Renal cortex interstitium (tissue), 11 donors: ENCODE measurements around the gene LRMDA. TPM values are rescaled to one million over a fixed set of nuclear protein-coding genes. Genes with fewer than 3 reads are reported as not detected.

Experiments
- DNase-seq, 11 donors: peaks; one replicate each; pipeline ENCODE4 v3.0.0-alpha.2; 2013; ENCODE audit warnings: low read depth in 9 of 11, low spot score in 4 of 11; ENCODE audit errors: extremely low read depth in 1 of 11
- polyA plus RNA-seq, 3 donors: library from polyadenylated mRNA; unstranded; fragments of 120-200 nt; gene quantifications; one replicate each; pipeline ENCODE4 v1.2.1, GENCODE V29; 2013; ENCODE audit not compliant: insufficient read length in 3 of 3

The LRMDA gene
- polyA plus RNA-seq, 3 donors = 17.1 to 22.3 (median 21.0) TPM

DNA sequence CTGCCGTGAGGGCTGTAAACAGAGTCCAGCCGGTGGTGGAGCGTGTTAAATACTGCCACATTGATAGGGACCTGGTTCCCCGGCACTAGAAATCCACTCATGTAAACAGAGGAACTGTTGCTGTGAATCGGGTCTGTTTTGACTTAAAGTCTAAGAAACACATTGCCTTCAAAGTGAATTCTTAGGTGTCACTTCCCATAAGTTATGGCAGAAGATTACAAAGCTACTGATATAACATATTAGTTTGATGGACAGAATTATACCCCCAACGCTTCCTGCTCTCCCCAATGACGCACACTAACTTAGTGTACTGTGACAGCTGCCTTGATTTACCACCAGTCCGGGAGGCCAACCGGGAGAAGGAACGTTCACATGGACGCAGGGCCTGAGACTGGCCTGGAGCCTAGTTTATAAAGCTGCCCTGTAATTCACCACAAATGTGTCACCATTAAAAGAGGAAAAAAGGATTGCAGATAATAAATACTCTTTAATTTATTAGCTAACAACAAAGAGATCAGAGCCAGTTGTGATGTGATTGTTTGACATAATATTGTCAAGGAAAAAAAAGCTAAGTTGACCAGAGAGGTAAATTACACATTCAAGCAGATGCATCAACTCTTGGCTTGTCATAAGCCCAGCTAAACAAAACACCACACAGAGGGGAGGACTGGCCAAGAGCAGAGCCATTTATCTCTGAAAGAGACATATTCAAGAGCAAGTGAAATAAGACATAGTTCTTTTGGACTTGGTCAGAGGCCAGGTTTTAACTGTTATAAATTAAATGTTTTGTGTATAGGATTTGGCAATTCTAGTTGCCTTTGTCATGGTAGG is 820.6 kb downstream of the LRMDA start:
- peak; percentile 87 to 97 (median 95) for DNase-seq

DNA sequence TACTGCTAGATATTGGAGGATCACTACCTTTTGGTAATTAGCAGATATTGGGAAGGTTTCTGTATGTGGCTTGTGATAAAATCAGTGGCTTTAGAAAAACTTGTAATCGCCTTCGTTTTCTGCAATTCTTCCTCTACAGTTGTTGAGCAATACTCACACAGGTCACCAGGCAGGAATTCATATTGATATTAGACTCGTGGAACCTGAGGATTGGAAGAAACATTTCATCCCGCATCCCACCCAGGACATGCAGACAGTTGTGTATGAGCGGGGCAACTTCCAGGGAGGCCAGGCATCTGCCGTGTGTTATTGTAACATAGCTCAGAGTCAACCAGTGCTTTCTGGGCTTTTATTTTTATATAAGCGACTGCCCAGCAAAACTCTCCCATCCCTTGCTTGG is 821.3 kb downstream of the LRMDA start:
- DNase-seq = no peak

DNA sequence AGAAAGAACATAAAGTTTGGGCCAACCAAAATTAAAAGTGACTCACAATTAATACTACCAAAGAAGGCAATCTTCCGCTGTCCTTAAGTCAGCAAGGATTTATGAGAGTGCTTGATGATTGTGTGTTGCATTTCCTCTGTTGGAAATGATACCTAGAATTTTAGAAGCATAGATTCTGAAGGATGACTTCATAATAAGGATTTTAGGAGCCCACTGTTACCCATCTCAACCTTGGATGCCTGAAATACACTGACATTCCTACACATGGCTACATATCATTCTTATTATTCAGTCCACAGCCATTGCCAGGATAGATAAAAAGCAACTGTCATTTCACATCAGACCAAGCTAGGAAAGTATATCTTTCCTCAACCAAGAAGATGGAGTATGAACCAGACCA is 823.8 kb downstream of the LRMDA start:
- DNase-seq = no peak

DNA sequence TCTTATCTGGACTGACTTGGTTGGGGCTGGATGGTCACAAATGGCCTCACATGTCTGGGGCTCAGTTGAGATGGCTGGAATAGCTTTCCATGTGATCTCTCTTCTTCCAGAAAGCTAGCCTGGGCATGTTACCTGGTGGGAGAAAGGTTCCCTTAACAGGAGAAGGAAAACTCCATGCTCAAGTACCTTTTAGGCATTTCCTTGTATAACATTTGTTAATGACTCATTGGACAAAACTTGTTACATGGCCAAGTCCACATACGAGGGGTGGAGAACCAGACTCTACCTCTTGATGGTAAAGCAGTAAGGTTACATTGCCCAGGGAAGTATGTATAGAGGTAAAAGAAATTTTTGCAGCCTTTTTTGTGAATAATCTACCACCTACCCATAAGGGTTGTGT is 826.4 kb downstream of the LRMDA start:
- no peak for DNase-seq

DNA sequence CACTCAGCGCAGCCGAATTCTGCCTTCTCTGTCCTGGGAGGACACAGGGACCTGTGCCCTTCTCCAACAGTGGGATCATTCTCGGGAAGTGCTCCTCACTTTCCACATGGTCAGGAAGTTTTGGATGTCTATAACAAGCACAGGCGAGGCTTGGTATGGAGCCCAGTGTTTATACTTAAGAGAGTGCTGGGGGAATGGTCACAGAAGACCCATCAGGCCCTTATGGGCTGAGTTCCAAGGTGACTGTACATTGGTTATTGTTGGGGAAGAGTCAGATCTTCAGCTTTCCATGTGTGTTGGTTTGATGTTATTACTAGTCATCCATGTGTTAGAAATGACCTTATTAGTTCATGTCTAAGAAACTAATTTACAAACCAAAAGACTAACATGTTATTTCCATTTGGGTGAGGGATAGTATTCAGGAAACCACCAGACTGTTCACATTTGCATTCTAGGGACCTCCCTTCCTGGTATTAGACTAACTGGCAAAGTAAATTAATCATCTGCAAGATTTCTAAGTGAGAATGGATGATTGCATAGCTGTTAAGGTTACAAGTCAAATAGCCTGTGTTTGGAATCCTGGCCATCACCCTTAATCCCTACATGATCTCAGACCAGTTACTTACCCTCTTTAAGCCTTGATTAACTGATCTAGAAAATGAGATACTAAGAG is 834.2 kb downstream of the LRMDA start:
- DNase-seq = no peak

DNA sequence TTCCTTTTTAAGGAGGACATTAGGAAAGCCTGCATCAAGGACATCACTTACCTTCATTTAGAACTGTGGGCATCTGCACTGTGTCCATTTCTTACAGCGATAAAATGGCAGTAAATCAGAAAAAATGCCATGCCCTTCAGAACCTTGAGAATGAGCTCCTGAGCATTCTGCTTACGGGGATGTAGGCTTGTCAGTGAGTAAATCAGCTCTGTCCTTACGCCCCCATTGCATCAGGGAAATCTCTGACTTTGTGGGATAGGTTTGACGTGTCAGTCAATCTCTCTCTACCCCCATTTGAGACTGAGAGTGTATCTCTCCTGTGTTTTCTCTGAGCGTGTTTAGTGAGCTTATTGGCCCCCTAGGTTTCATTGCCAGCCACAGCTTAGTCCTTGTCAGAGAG is 837.1 kb downstream of the LRMDA start:
- DNase-seq = no peak

DNA sequence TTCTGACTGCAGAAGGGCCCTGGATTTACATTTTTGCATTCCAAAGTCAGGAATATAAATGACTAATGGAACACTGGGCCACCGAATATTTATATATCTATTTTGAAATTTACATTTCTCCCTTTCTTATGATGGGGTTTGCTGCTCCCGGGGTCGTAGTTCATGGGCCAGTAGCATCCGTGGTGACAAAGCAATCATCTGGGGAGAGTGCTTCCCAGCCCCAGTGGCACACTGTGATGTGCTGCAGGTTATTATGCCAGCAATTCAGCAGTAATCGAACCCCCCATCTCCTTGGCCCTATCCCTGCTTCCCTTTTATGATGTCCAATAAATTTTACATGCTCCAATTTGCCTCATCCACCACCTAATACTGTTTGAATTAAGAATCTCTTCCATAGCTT is 837.5 kb downstream of the LRMDA start:
- no peak for DNase-seq

DNA sequence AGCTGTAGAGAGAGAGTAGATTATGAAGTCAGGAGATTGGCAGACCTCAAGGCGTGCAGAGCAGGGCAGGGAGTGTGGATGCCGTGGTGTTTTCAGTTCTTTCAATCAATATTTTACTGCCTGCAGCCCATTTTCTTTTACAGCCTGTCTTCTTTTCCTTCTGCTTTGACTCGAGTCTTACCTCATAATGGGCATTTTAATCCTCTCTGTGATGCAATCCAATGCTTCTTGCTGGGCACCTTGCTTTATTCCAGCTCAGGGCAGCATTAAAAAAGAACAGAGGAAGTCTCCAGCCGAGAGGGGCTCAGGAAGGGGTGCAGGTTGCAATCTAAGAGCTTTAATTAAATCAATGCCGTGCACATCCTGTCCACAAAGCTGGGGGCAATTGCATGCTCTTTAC is 839.0 kb downstream of the LRMDA start:
- DNase-seq = no peak

DNA sequence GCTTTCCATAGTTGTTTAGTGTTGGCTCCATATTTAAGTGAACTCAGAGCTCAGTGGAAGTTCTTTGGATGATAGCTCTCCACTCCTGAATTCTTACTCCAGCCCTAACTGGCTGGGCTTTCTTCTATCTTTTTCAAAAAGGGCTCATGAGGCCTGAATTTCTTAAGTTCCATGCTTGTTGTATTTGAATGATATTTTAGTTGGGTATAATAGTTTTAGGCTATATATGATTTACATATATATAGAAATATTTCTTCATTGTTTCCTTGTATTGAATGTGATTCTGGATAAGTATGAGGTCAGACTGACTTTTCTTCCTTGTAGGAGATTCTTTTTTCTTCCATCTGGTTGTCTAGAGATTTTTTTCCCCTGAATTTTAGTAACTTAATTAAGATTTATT is 843.5 kb downstream of the LRMDA start:
- DNase-seq = no peak

DNA sequence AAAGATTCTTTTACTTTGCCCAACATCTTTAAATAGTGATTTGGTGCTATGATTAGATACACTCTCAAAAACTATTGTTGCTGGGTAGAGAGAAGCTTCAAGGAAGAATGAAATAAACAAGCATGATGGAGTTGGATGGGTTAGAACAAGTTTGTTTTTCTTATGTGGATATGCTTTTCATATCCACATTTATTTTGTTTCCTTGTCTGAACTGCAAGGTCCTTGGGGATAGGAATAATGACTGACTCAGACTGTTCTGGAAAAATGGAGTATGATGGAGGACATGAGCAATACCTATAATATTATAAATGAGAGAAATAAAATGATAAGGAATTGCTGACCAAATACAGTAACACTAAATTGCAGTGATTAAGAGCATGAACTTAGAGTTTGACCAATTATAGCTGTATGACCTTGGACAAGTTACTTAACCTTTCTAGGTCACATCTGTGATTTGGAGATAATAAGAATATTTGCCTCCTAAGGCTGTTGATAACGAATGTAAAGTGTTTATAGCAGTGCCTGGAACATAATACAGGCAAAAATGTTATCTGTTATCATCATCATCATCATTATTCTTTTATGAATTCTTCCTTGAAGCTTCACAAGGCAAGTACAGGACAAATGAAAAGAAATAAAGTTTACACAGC is 847.5 kb downstream of the LRMDA start:
- no peak for DNase-seq

DNA sequence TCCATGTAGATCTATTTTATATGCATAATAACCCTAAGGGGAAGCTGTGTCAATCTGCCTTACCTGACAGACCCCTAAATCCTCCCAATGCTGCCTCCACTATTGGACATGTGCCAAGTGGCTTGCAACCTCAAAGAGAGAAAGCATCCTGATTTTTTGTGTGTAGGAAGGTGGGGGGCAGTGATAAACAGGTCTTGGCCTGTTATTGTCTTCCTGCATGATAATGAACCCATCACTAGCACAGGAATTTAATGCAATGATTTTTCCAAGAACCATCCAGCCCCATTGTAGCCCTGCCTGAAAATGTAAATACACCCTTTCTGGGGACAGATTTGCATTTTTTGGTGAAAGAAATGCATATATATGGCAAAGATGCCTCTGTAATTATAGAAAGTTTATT is 850.2 kb downstream of the LRMDA start:
- no peak for DNase-seq

DNA sequence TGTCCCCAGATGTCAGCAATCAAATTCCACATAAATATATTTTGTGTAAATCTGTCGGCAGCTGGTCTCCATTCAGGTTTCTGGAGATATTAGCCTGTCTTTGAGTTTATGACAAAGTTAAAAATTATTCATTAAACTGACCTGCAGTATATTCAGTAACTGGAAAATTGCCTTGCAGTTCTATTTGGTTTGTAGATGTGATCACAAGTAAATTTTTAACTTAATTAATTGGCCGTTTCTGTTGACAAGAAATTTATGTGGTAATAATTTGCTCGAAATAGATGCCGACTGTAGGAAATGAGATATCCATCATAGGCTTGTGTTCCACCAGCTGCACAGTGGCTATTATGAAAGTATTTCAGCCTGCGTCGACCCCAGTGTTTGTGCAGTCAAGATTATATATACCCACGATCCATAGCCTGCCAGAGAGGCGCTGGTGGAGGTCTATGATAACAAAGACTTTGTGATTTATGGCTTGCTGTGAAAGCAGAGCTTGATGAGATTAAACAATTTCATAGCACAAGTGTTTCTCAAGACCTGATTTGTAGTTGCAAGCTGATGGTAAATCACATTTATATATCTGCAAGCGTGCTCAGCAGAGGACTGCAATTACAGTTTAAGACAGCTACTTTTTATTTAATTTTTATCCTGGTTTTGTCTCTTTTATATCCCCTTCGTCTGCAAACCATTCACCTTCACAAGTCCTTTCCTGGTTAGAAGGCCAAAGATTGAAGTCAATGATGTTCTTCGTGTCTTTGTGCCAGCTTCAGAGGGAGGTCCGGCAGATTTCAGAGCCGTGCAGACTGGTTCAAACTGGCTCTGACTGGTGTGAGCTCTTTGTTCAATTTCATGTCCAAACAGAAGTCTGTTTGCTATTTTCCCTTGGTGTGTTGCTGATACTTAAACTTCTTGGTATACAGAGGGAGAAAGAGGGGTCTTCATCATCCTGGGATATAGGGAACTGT is 850.9 kb downstream of the LRMDA start:
- DNase-seq = peak in 10 of 11 donors; percentile 67 to 95 (median 88)

DNA sequence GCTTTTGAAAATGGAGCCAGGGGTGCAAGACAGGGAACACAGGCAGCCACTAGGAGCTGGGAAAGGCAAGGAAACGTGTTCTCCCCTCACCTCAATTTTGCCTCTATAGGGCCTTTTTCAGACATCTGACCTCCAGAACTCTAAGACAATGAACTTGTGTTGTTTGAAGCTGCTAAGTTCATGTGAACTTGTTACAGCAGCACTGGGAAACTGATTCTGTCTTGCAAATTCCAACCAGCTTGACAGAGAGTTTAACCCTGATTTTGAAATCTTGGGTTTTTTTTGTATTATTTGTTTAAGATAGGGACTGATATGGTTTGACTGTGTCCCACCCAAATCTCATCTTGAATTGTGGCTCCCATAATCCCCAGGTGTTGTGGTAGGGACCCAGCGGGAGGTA is 852.9 kb downstream of the LRMDA start:
- no peak for DNase-seq

DNA sequence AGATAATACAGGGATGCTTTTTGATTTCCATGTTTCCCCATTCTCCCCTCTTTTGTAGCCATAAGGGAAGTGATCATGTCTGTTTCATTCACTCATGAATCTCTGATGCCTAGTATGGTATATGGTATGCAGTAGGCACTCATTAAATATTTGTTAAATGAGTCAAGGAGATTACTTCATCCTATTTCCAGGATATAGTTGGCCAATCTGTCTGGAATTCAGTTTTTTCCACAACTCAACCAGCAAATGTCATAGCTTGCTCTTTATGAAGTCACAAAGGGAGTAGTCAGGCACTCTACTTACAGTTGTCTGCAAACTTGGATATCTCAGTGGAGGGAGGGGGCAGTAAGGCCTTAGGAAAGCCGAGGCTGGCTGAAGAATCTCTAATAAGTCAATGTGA is 853.6 kb downstream of the LRMDA start:
- no peak for DNase-seq

DNA sequence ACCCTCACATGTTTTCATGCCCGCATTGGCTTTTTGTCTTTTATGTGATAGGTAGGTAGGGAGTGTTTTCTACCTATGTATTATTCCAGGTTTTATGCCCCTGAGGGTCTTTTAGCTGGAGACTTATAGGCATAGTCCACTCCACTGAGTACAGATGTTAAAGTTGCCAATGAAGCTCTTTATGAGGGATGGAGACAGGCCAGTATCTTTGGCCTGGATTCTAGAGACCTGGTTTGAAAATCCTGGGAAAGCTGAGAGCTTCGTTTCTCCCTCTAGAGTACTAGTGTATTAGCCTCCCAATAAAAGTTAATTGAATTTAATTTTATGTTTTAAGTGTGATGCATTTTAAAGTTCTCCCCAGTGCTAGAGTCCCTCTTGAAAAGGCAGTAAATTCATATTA is 854.1 kb downstream of the LRMDA start:
- no peak for DNase-seq

DNA sequence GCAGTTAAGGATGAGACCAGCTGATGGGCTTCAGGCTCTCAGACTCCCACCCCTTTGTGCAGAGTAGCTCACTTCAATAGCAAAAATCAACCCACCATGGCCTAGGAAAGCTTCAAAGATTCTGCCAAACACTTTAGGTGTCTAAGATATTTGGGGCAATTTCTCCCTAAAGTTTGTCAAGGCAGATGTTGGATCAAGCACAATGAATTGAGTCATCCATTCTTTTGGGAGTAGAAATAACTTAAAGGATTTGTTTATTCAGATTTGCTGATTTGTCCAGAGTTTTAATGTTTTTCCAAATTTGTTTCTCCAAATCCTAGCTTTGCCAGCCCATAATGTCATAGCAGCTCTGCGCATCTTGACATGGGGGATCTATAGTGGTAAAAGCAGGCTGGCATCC is 855.1 kb downstream of the LRMDA start:
- no peak for DNase-seq

DNA sequence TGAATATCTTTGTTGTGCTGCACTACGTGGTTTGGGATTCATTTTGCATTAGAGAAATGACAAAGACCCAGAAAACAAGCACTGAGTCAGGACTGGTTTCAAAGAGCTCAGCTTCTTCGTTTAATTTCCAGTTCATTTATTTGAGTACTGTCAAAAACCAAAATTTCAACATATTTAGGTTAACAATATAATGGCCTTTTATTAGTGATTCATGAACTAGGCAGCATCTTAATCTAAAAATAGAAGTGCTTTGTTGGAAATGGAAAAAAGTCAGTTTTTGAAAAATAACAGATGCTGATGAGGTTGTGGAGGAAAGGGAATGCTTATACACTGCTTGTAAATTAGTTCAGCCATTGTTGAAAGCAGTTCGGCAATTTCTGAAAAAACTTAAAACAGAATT is 856.4 kb downstream of the LRMDA start:
- no peak for DNase-seq

DNA sequence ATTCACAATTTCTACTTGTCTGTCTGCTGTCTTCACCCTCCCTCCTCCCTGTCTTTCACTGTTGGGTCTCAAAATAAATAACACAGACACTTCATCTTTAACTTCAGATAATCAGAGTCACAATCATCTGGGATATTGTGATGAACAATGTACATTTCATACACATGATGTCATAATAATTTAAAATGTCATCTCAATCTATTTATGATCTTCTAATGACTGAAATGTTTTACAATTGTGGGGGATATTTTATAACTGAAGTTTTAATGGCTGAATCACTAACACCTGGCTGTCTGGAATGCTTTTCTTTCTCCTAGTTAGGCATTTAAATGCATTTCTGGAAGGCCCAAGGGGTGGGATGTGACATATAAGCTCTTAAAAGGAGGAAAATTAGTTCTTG is 859.8 kb downstream of the LRMDA start:
- no peak for DNase-seq

DNA sequence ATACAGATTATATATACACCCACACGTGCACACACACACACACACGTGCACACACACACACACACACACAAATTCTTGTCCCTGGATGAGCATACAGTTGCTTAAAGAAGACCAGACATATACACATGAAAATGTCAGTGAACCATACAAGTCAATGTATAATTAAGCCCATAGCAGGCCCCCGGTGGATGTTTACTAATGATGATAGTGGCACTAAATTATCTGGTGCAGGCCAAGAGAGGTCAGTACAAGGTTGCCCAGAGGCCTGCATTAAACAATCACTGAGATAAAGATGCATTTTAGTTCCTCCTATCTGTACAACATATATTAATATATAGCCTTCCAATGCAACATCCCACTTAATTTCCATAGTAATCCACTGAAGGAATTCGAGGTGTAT is 860.5 kb downstream of the LRMDA start:
- no peak for DNase-seq
